Putamen (tissue), 1 donor: ENCODE data around the gene NPL.

Source experiments
- DNase-seq: peaks from one replicate; pipeline ENCODE4 v3.0.0-alpha.2; 2016; ENCODE audit warnings: low spot score

The NPL gene

GRCh38 chr1:182867861-182868260 lies 78.3 kb downstream of the NPL start:
- no peak for DNase-seq

GRCh38 chr1:182869241-182869666 lies 79.7 kb downstream of the NPL start:
- DNase-seq: no peak

GRCh38 chr1:182872881-182873280 lies 83.3 kb downstream of the NPL start:
- no peak for DNase-seq

GRCh38 chr1:182875889-182876288 lies 86.3 kb downstream of the NPL start:
- DNase-seq: no peak

GRCh38 chr1:182877331-182877730 lies 87.8 kb downstream of the NPL start:
- DNase-seq: no peak

- DNase-seq: no peak
Observed at GRCh38 chr1:182877842-182878241, 88.3 kb downstream of the NPL start.
